Small intestine (tissue), 7 donors: ENCODE data around the gene CCDC187. TPM values are rescaled to one million over a fixed set of nuclear protein-coding genes. Genes with fewer than 3 reads are reported as not detected.

Experiments
- DNase-seq, 2 donors: peaks; one replicate each; pipeline versions ENCODE4 v3.0.0 to v3.0.0-alpha.2; 2013
- FAIRE-seq: peaks from 2 replicates; lab custom pipeline; 2012; peaks lifted over from hg19 to GRCh38; lab: Jason Lieb, UNC
- H3K27ac ChIP-seq, 3 donors: one replicate each; pipeline ENCODE4 v1.5.1; 2013; ENCODE audit warnings: low read length in 2 of 3, mild to moderate bottlenecking in 2 of 3, control low read depth in 1 of 3, inconsistent platforms in 1 of 3, low read depth in 1 of 3, moderate library complexity in 1 of 3
- H3K27me3 ChIP-seq, 3 donors: one replicate each; pipeline ENCODE4 v1.6.1; 2013; ENCODE audit warnings: low read length in 3 of 3, inconsistent platforms in 1 of 3; ENCODE audit not compliant: control insufficient read depth in 3 of 3, insufficient read depth in 3 of 3
- H3K36me3 ChIP-seq, 3 donors: one replicate each; pipeline ENCODE4 v1.6.1; 2013; ENCODE audit warnings: low read length in 3 of 3, inconsistent platforms in 1 of 3, low read depth in 1 of 3, mild to moderate bottlenecking in 1 of 3, moderate library complexity in 1 of 3; ENCODE audit not compliant: control insufficient read depth in 3 of 3, insufficient read depth in 2 of 3
- H3K4me1 ChIP-seq, 3 donors: one replicate each; pipeline ENCODE4 v1.6.1; 2013; ENCODE audit warnings: low read length in 2 of 3, inconsistent platforms in 1 of 3, low read depth in 1 of 3, mild to moderate bottlenecking in 1 of 3, moderate library complexity in 1 of 3; ENCODE audit not compliant: control insufficient read depth in 3 of 3, insufficient read depth in 2 of 3
- H3K4me3 ChIP-seq, 3 donors: one replicate each; pipeline ENCODE4 v1.5.1; 2013; ENCODE audit warnings: low read length in 3 of 3, control low read depth in 1 of 3, inconsistent platforms in 1 of 3, low read depth in 1 of 3, mild to moderate bottlenecking in 1 of 3, moderate library complexity in 1 of 3
- H3K9me3 ChIP-seq, 2 donors: one replicate each; pipeline ENCODE4 v1.6.1; 2013; ENCODE audit warnings: low read depth in 1 of 2, low read length in 1 of 2; ENCODE audit not compliant: control insufficient read depth in 2 of 2, insufficient read depth in 1 of 2
- WGBS, 3 donors: extraction: QIAGEN DNeasy Blood & Tissue Kit; methylation state at CpG; one replicate each; pipeline ENCODE4 v1.1.7; 2013; 5-methylcytosine and 5-hydroxymethylcytosine counted together
- polyA plus RNA-seq, 4 donors: library from polyadenylated mRNA; stranded (reverse) in 3 of 4; unstranded in 1 of 4; fragments of 200-250 nt in 3 of 4; fragments of 120-200 nt in 1 of 4; gene quantifications; one replicate each; pipeline versions ENCODE4 v1.2.1 to v1.2.3, GENCODE V29; 2013
- donor health status: healthy with polysubstance abuse.
- donor health status: control.
- donor health status: control.
- donor health status: Bipolar disorder and iron deficiency.
- donor health status: healthy.

Gene CCDC187
- polyA plus RNA-seq, 4 donors: 0.01 to 2.7 TPM; not detected in 2

DNA sequence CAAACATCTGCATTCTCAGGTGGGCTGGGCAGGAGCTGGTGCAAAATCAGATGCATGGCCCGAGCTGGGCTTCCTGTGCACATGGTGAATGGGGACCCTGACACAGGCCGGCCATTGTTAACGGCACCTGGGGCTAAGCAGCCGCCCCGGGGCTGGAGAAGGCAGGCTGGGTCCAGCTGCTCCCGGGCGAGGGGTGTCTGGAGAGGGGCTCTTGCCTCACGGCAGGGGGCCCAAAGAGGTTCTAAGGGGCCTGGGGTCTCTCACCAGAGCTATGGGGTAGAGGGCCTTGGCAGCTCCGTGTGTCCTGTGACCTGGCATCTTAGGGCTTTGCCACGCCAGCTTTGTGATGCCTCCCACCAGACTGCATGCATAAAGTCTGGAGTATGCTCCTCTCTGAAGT lies 53.2 kb downstream of the CCDC187 start:
- Histone ChIP-seq H3K9me3 (peaks cover 0 to 3% of the 10 kb centered on the region in 2 donors), H3K4me1 (peaks cover 0 to 4% (median 0%) of the 10 kb centered on the region in 3 donors), H3K4me3 (no peak overlapping the region), H3K36me3 (no peaks in the 10 kb centered on the region), H3K27me3 (peaks cover 0 to 46% (median 0%) of the 10 kb centered on the region in 3 donors), H3K27ac (no peak overlapping the region)
- DNase-seq: no peak
- WGBS, 3 donors: 61 to 64% (median 62%) methylated on average over 10 of the region's 10 CpGs
- no peak for FAIRE-seq

DNA sequence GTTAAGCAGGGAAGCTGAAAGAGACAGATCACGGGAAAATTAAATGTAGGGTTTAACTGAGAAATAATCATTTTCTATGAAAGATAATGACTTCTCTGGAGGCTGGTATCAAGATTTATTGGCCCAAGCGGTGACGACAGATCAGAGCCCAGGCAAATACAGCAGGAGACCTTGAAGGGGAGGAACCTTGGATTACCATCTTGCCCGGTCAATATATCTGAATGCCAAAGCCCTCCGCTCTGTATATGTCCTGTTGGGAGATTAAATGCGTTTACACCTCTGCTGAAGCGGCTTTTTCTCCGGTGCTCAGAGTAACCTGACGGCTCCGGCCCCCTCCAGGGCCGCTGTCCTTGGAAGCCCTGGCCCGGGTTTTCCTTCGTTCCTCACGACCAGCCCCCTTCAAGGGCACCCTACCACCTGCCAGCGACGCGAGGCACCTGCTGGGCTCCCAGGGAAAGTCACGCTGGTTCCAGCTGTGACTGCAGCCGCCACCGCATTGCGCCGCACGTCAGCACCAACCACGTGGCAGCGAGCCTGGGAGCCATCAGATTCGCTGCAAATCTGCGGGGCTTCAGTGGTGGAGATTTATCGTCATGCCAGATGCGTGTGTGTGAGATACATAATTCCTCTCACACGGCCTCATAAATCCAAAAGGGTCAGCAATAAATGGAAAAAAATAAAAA lies 53.9 kb downstream of the CCDC187 start:
- FAIRE-seq (no peak), DNase-seq (peak in 1 of 2 donors; percentile 21)
- Histone ChIP-seq H3K4me3 (no peak overlapping the region), H3K4me1 (peaks cover 0 to 4% (median 0%) of the 10 kb centered on the region in 3 donors), H3K27me3 (peaks cover 0 to 41% (median 0%) of the 10 kb centered on the region in 3 donors), H3K27ac (no peak overlapping the region), H3K36me3 (no peaks in the 10 kb centered on the region), H3K9me3 (peaks cover 0 to 3% of the 10 kb centered on the region in 2 donors)
- WGBS, 3 donors: 27 to 57% (median 37%) methylated on average over 30 of the region's 30 CpGs

DNA sequence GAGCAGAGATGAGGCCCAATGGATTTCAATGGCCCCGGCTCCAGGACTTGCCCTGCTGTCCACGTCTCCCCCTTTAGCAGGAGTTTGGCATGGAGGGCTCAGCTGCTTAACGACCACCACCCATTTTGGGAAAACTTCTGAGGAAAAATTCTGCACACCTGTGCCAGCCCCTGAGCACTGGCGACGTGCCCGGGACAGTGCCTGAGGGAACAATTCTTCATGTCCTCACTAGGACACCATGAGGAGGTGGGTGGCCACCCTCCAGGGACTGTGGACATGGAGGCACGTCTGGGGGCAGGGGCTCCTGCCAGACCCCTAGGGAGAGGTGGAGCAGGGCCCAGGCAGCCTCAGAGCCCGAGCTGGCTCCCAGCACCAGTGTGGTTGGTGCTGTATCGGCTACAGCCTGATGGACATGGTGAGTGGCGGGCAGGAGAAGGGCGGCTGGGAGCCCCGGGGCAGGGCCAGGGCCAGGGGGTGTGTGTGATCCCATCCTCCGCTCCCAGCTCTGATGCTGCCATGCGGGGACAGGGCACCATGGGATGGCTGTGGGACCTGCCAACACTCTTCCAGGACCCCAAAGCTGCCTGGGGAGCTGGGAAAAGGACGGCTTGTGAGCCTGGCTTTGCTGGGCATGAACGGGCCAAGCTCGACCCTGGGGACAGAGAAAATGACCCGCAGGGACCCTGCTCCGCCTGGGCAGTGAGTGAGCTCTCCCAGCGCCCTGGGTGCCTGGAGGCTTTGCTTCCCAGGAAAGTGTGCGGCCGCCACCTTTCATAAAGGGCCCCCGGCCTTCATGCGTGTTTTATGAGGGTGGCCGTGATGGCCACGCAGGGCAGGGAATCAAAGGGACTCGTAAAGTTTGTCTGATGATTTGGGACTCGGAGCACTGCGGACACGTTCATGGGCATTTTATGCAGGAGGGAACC lies 54.7 kb downstream of the CCDC187 start:
- H3K27me3 ChIP-seq: peaks cover 0 to 41% (median 0%) of the 10 kb centered on the region in 3 donors
- no peaks in the 10 kb centered on the region for H3K36me3 ChIP-seq
- FAIRE-seq (no peak), DNase-seq (no peak)
- no peak overlapping the region for H3K4me3 ChIP-seq
- no peak overlapping the region for H3K27ac ChIP-seq
- H3K4me1 ChIP-seq: peaks cover 3 to 12% (median 3%) of the 10 kb centered on the region in 3 donors
- WGBS, 3 donors: 61 to 80% (median 67%) methylated on average over 29 to 30 of the region's 30 CpGs
- peaks cover 0 to 3% of the 10 kb centered on the region in 2 donors for H3K9me3 ChIP-seq

DNA sequence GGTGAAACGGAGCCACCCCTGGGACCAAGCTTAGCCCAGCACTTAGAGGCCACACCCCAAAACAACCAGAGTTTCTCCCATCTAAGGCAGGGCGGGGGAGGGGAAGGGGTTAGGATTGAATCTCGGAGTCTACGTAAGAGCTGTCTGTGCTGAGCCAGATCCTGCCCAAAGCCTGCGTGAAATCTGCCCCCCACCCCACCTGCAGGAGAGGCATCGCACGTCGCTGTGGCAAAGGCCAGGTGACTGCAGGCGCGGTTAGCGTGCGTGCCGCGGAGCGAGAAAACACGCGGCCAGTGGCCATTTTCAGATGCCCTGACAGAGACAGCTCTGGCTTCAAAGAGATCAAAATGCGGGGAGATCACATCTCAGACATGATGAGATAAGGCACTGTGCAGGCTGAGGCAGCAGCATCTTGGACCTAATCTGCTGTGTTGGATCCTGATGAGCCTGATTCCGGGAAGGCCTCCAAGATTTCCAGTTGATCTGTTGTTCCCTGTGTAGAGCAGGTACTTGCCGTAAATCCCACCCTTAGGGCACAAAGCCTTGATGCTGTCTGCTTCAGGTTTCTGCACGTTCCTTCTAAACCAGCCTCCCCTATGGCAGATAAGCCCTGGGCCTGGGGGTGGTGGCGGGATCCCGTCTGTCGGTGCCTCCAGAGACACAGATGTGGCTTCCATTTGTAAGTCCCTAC lies 55.8 kb downstream of the CCDC187 start:
- DNase-seq (no peak), FAIRE-seq (no peak)
- peaks cover 0 to 3% (median 0%) of the 10 kb centered on the region in 3 donors for H3K36me3 ChIP-seq
- H3K4me3 ChIP-seq: no peak overlapping the region
- peaks cover 0 to 3% of the 10 kb centered on the region in 2 donors for H3K9me3 ChIP-seq
- H3K27me3 ChIP-seq: peaks cover 0 to 41% (median 0%) of the 10 kb centered on the region in 3 donors
- no peak overlapping the region for H3K27ac ChIP-seq
- WGBS, 3 donors: 82 to 87% (median 82%) methylated on average over 24 of the region's 24 CpGs
- peaks cover 3 to 16% (median 3%) of the 10 kb centered on the region in 3 donors for H3K4me1 ChIP-seq

DNA sequence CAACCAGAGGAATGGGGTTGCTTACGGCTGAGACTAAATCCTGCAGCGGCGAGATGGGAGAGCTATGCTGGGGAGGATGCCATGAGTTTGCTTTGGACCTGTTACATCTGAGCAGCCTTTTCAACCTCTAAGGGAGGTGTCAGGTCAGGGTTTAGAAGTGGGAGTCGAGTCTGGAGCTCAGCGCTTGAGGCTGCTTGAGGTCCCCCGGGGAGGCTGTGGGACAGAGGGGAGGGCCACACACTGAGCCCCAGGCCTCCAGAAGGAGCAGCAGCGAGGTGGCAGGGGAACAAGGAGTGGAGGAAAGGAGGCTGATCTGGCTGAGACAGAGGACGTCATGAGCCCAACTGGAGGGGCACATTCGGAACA lies 56.4 kb downstream of the CCDC187 start:
- H3K4me1 ChIP-seq: peaks cover 3 to 16% (median 3%) of the 10 kb centered on the region in 3 donors
- no peak overlapping the region for H3K4me3 ChIP-seq
- peaks cover 0 to 5% (median 0%) of the 10 kb centered on the region in 3 donors for H3K36me3 ChIP-seq
- 54 to 64% (median 56%) methylated on average over 9 of the region's 9 CpGs for WGBS, 3 donors
- DNase-seq (no peak), FAIRE-seq (no peak)
- H3K27me3 ChIP-seq: peaks cover 0 to 41% (median 0%) of the 10 kb centered on the region in 3 donors
- peaks cover 0 to 3% of the 10 kb centered on the region in 2 donors for H3K9me3 ChIP-seq
- H3K27ac ChIP-seq: no peak overlapping the region

DNA sequence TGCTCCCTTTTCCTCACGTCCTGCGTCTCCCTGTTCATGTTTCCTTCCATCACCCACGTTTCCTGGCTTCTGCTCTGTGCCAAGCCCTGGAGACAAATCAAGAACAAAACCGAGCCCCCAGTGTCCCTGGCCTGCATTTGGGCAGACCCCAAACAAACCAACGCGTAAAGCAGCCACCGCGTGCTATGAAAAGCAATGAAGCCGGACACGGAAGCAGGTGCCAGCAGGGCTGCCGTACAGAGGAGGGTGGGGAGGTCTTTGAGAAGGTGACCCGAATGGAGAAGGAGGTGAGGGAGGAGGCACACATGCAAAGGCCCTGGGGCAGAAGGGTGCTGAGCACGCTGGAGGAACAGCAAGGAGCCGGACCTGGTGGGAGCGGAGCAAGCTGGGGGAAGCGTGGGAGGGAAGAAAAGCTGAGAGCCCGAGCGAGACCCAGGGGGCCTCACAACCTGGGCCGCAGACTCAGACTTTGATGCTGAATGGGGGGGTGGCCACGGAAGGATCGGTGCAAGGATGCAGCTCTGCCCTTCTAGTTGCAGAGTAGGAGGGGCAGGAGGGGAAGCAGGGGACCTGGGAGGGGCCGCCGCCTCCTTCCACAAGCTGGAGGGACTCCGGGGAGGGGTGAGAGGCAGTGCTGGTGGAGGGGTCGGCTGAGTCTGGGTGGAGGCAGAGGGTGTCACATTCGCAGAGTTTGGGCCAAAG lies 56.9 kb downstream of the CCDC187 start:
- Histone ChIP-seq H3K27ac (no peak overlapping the region), H3K27me3 (peaks cover 0 to 41% (median 0%) of the 10 kb centered on the region in 3 donors), H3K36me3 (peaks cover 0 to 8% (median 0%) of the 10 kb centered on the region in 3 donors), H3K4me3 (no peak overlapping the region), H3K4me1 (peaks cover 3 to 16% (median 3%) of the 10 kb centered on the region in 3 donors), H3K9me3 (peaks cover 0 to 3% of the 10 kb centered on the region in 2 donors)
- WGBS, 3 donors: 77 to 83% (median 78%) methylated on average over 24 to 26 of the region's 26 CpGs
- no peak for DNase-seq
- no peak for FAIRE-seq

DNA sequence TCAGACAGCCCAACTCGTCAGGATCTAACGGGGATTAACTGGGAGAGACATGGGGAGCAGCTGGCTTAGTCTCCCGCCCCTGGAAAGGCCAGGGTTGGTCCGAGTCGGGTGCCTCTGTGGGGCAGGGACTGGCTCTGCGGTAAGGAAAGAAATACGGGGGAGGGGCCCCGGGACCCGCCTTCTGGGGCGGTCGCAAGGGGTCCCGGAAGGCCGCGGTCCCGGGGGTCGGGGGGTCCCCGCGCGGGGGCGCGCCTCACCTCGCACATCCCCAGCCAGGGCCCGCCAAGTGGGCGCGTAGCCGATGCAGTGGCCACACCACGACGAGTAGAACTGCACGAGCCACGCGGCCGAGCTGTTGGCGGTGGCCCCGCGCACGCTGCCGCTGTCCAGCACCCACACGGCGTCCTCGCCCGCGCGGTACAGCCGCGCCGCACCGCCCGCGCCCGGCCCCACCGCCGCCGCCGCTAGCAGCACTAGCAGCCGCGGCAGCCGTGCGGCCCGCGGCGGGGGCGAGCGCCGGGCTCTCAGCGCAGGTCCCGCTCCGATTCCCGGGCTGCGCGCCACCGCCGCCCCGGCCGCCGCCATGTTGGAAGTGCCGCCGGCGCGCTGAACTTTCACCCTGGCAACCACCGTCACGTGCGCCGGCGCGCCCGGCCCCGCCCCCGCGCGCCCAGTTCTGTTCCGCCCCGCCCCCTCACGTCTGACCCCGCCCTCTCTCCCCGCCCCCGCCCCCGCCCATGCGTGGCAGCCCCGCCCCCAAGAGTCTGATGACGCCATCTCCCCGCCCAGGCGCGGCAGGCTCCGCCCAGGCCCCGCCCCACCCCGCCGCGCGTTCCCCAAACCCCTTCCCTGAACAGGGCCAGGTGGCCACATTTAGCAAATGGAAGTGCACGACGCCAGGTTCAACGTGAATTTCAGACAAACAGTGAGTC lies 58.4 kb downstream of the CCDC187 start, which contains the start of gene QSOX2:
Gene QSOX2 (minus strand): TSS at position 594 of the 932 bp plus-strand sequence. CDS start 9 bp downstream, at position 585.
- WGBS, 3 donors: 1% methylated on average over 53 to 112 of the region's 112 CpGs
- Histone ChIP-seq H3K4me1 (peaks cover 3 to 16% (median 3%) of the 10 kb centered on the region in 3 donors), H3K27ac (no peak within 1 kb of the TSS), H3K27me3 (peaks cover 0 to 36% (median 0%) of the 10 kb centered on the region in 3 donors), H3K4me3 (peak within 1 kb of the TSS; percentile 57 to 90 (median 60)), H3K9me3 (peaks cover 0 to 3% of the 10 kb centered on the region in 2 donors), H3K36me3 (peaks cover 0 to 21% (median 0%) of the 10 kb centered on the region in 3 donors)
- peak; percentile 68 to 89 for DNase-seq
- FAIRE-seq: no peak
